GM12878 (cell line): ENCODE measurements around the gene RSPO4. TPM values are rescaled to one million over a fixed set of nuclear protein-coding genes. Genes with fewer than 3 reads are reported as not detected.

Source experiments
- ATAC-seq: fragments of 200-7000 bp; cut with Tn5 transposase; 3 replicates; pipeline ENCODE4 v1.9.1; 2020; ENCODE audit warnings: mild to moderate bottlenecking, moderate library complexity
- BruUV-seq: library from RNA; stranded (reverse); fragments of 400-500 nt; replicated peaks from 2 replicates; lab custom pipeline; 2021; lab: Mats Ljungman, UMichigan
- CTCF ChIA-PET: fragments of 300-600 bp; sonication (Branson Sonifier 250); formaldehyde crosslinking; extraction: SDS; loops from one replicate; lab custom pipeline; 2021; ENCODE audit warnings: inconsistent platforms; lab: Yijun Ruan, JAX
- POLR2A ChIA-PET: fragments of 350-600 bp; formaldehyde crosslinking; extraction: SDS; loops from one replicate; lab custom pipeline; 2021; ENCODE audit warnings: inconsistent platforms; lab: Charles Lee
- RAD21 ChIA-PET: fragments of 300-600 bp; sonication (Branson Sonifier 250); formaldehyde crosslinking; loops from one replicate; lab custom pipeline; 2023; ENCODE audit warnings: antibody characterized with exemption; ENCODE audit not compliant: unreplicated experiment; lab: Charles Lee
- SMC1A ChIA-PET: fragments of 300-600 bp; sonication (Branson Sonifier 250); formaldehyde crosslinking; loops from one replicate; lab custom pipeline; 2023; ENCODE audit not compliant: unreplicated experiment, uncharacterized antibody; lab: Charles Lee
- DNase-seq: peaks from one replicate; pipeline ENCODE4 v3.0.0-alpha.2; 2011; ENCODE audit warnings: low read depth, low spot score
- FAIRE-seq: peaks from 3 replicates; lab custom pipeline; 2011; peaks lifted over from hg19 to GRCh38; lab: Jason Lieb, UNC
- H2AFZ ChIP-seq: 2 replicates; pipeline ENCODE4 v1.6.0; 2011; ENCODE audit warnings: low read depth, low read length, control low read depth; ENCODE audit not compliant: control insufficient read depth
- H3K27ac ChIP-seq: 2 replicates; pipeline ENCODE4 v1.5.1; 2011; ENCODE audit warnings: control low read depth; ENCODE audit not compliant: control insufficient read depth, insufficient read depth
- H3K27me3 ChIP-seq, 2 experiments: replicated peaks in 1 of 2; 2 replicates each; pipeline versions ENCODE4 v1.6.0 to v1.6.1; 2011; ENCODE audit warnings: low read length in 1 of 2; ENCODE audit not compliant: control insufficient read depth in 2 of 2, insufficient read depth in 2 of 2
- H3K36me3 ChIP-seq, 2 experiments: 2 replicates each; pipeline ENCODE4 v1.5.1; 2011; ENCODE audit warnings: low read length in 1 of 2; ENCODE audit not compliant: control insufficient read depth in 2 of 2, insufficient read depth in 2 of 2
- H3K4me1 ChIP-seq: 2 replicates; pipeline ENCODE4 v1.6.1; 2011; ENCODE audit warnings: mild to moderate bottlenecking, low read length, moderate library complexity, mixed read lengths; ENCODE audit not compliant: control insufficient read depth, insufficient read depth
- H3K4me2 ChIP-seq: 2 replicates; pipeline ENCODE4 v1.6.0; 2011; ENCODE audit warnings: control low read depth; ENCODE audit not compliant: control insufficient read depth, insufficient read depth
- H3K4me3 ChIP-seq: fragments of 200-600 bp; sonication (generic); 2 replicates; pipeline ENCODE4 v1.5.1; 2016
- H3K79me2 ChIP-seq: 2 replicates; pipeline ENCODE4 v1.6.0; 2011; ENCODE audit warnings: low read length; ENCODE audit not compliant: control insufficient read depth, insufficient read depth
- H3K9ac ChIP-seq: 2 replicates; pipeline ENCODE4 v1.8.0; 2011; ENCODE audit warnings: low read length, control low read depth, mixed read lengths; ENCODE audit not compliant: control insufficient read depth, insufficient read depth
- H3K9me3 ChIP-seq: replicated peaks from 3 replicates; pipeline ENCODE4 v1.5.1; 2011; ENCODE audit warnings: mild to moderate bottlenecking, low read length; ENCODE audit not compliant: control insufficient read depth, insufficient read depth
- H4K20me1 ChIP-seq: 2 replicates; pipeline ENCODE4 v1.6.0; 2011; ENCODE audit not compliant: control insufficient read depth, insufficient read depth
- CUX1 ChIP-seq: IDR thresholded peaks from 2 replicates; pipeline ENCODE4 v1.6.1; 2012; ENCODE audit warnings: improper control_type of control experiment, low read depth, low read length; ENCODE audit not compliant: insufficient replicate concordance
- FOXM1 ChIP-seq: IDR thresholded peaks from 2 replicates; pipeline ENCODE4 v1.6.1; 2012; ENCODE audit warnings: low read depth, mild to moderate bottlenecking, inconsistent platforms, low read length, moderate library complexity
- GABPA ChIP-seq: IDR thresholded peaks from 2 replicates; pipeline ENCODE4 v1.6.1; 2014; ENCODE audit warnings: antibody characterized with exemption, low read depth, mild to moderate bottlenecking, inconsistent platforms
- GATAD2B ChIP-seq: fragments of 450-650 bp; conservative IDR thresholded peaks from 2 replicates; pipeline ENCODE4 v1.6.1; 2017; ENCODE audit warnings: low read depth, mild to moderate bottlenecking, moderate library complexity
- HSF1 ChIP-seq: fragments of 150-350 bp; IDR thresholded peaks from 2 replicates; pipeline ENCODE4 v1.6.1; 2014; ENCODE audit warnings: mild to moderate bottlenecking, low read depth, low read length
- MEF2A ChIP-seq: IDR thresholded peaks from 2 replicates; pipeline ENCODE4 v1.6.1; 2011; ENCODE audit warnings: low read depth, mild to moderate bottlenecking, low read length, moderate library complexity; ENCODE audit not compliant: insufficient read depth
- RAD51 ChIP-seq: fragments of 450-650 bp; IDR thresholded peaks from 2 replicates; pipeline ENCODE4 v1.6.1; 2016; ENCODE audit warnings: moderate library complexity, mild to moderate bottlenecking, inconsistent platforms
- ZNF24 ChIP-seq: fragments of 450-650 bp; IDR thresholded peaks from 2 replicates; pipeline ENCODE4 v1.6.1; 2017; ENCODE audit warnings: antibody characterized with exemption, mild to moderate bottlenecking
- WGBS: methylation state at CpG from one replicate; pipeline ENCODE4 v1.1.6; 2016; ENCODE audit warnings: low lambda C conversion rate; ENCODE audit not compliant: insufficient replicate concordance, insufficient coverage; ENCODE audit errors: missing lambda C conversion rate; 5-methylcytosine and 5-hydroxymethylcytosine counted together
- in situ Hi-C: fragments of 300-500 bp; cut with MboI; formaldehyde crosslinking; loops from 9 replicates; pipeline ENCODE4 v1.14.3; 2018; ENCODE audit warnings: mixed read lengths
- intact Hi-C: fragments of 100-400 bp; cut with micrococcal nuclease; formaldehyde crosslinking; loops from one replicate; pipeline ENCODE4 v1.14.2; 2022; ENCODE audit not compliant: unreplicated experiment
- polyA plus RNA-seq, 11 experiments: library from polyadenylated mRNA; depleted of rRNA in 4 of 11; unstranded in 6 of 11; stranded (reverse) in 5 of 11; fragments of >200 nt; fragmentation: Nextera tagmentation in 4 of 11; fragmentation: Illumina TruSeq in 1 of 11; extraction: Ambion mirVana in 4 of 11; extraction: Trizol in 1 of 11; gene quantifications; 1 replicate in 1 of 11; 2 replicates in 10 of 11; pipeline versions ENCODE4 v1.2.1 to v1.2.3, GENCODE V29; 2011 to 2016; ENCODE audit warnings: inconsistent platforms in 2 of 11, missing spikeins in 2 of 11, low read depth in 1 of 11
- total RNA-seq, 4 experiments: library from RNA; depleted of rRNA in 3 of 4; stranded (reverse); fragments of >200 nt in 3 of 4; fragmentation: Illumina TruSeq in 1 of 4; extraction: Trizol in 1 of 4; gene quantifications; 2 replicates each; pipeline versions ENCODE4 v1.2.1 to v1.2.3, GENCODE V29; 2013 to 2021

Gene RSPO4
- total and polyA plus RNA-seq, 10 of the 15 experiments (the other 5 are each of a cell fraction or from before 2014, with no cell fraction given) = 0.06 TPM; not detected in 9

- intact Hi-C loops (no loop called here), in situ Hi-C loops (no loop called here)
- no peak for ATAC-seq
- no peaks in the 10 kb centered on the region for H3K36me3 ChIP-seq
- SMC1A ChIA-PET = no interaction called here
- no peak for DNase-seq
- H3K4me1 ChIP-seq = no peaks in the 10 kb centered on the region
- H3K4me2 ChIP-seq = no peak overlapping the region
- TF ChIP-seq MEF2A (no peak), GABPA (no peak)
- no peaks in the 10 kb centered on the region for H4K20me1 ChIP-seq
- BruUV-seq = no TSS peak
- no peak overlapping the region for H3K27ac ChIP-seq
- POLR2A ChIA-PET = no interaction called here
- H2AFZ ChIP-seq = no peak overlapping the region
- RAD21 ChIA-PET = interaction anchor here (0.9 kb wide), 1 partner anchor 40 kb away, joined by 3 read pairs; no protein-coding TSS in a partner anchor
- no peak overlapping the region for H3K4me3 ChIP-seq
- CTCF ChIA-PET = interaction anchor here (0.7 to 1.9 kb wide), 2 partner anchors 23 to 24 kb away, joined by 3 to 6 read pairs; no protein-coding TSS in a partner anchor
- WGBS = 3% methylated on average over 2 of the region's 2 CpGs
- no peaks in the 10 kb centered on the region for H3K27me3 ChIP-seq
- FAIRE-seq = no peak
- H3K9me3 ChIP-seq = peaks cover 6% of the 10 kb centered on the region; the same call in 2 of the 3 replicates
- no peak overlapping the region for H3K9ac ChIP-seq
- no peaks in the 10 kb centered on the region for H3K79me2 ChIP-seq
Measured at GRCh38 chr20:933029-933428, 69.1 kb downstream of the RSPO4 start.

- POLR2A ChIA-PET = no interaction called here
- Histone ChIP-seq H3K27me3 (no peaks in the 10 kb centered on the region; a peak in 1 of 4 replicates), H3K79me2 (no peaks in the 10 kb centered on the region), H3K4me1 (no peaks in the 10 kb centered on the region), H3K9me3 (peaks cover 6% of the 10 kb centered on the region; the same call in 2 of the 3 replicates), H3K4me3 (no peak overlapping the region), H2AFZ (no peak overlapping the region), H4K20me1 (no peaks in the 10 kb centered on the region)
- in situ Hi-C loops = no loop called here
- ATAC-seq = no peak
- no peak for TF ChIP-seq ZNF24
- TF ChIP-seq GATAD2B = no peak
- no peak for TF ChIP-seq RAD51
- TF ChIP-seq CUX1 = no peak
- TF ChIP-seq HSF1 = no peak
- TF ChIP-seq FOXM1 = no peak
- TF ChIP-seq, all 136 proteins: peak for 0
- RAD21 ChIA-PET = no interaction called here
- 5% methylated on average over 1 of the region's 1 CpG for WGBS
- no peak for DNase-seq
- SMC1A ChIA-PET = no interaction called here
- Histone ChIP-seq H3K27ac (no peak overlapping the region), H3K4me2 (no peak overlapping the region), H3K36me3 (no peaks in the 10 kb centered on the region), H3K9ac (no peak overlapping the region)
- intact Hi-C loops = no loop called here
- FAIRE-seq = no peak
- no TSS peak for BruUV-seq
- CTCF ChIA-PET = no interaction called here
Measured at GRCh38 chr20:931401-931800, 70.7 kb downstream of the RSPO4 start.
